ENCODE results near the gene GPR108.
"Not testable (repeated sequence)": the region's sequence is repeated elsewhere in the genome, so short reads cannot be mapped to it uniquely, and the experiment has no call there.

The GPR108 gene

DNA sequence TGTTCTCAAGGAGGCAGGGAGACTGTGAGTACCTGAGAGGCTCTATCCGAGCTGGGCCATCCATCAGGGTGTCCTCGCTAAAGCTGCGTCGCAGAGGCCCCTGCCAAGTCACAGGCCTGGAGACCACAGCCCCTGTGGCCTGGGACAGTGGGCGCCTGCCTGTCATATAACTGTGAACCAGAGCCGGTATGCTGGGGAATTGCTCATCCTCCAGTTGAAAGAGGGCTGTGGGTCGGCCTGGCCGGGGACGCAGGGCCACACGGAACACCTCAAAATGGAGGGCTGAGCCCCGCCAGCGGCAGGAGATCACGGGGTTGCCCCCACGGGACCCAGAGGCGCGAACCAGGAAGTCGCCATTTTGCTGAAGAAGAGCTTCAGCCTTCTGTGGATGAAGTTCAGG, 23.2 kb upstream of the GPR108 start:
- DNase-seq: no peak

DNA sequence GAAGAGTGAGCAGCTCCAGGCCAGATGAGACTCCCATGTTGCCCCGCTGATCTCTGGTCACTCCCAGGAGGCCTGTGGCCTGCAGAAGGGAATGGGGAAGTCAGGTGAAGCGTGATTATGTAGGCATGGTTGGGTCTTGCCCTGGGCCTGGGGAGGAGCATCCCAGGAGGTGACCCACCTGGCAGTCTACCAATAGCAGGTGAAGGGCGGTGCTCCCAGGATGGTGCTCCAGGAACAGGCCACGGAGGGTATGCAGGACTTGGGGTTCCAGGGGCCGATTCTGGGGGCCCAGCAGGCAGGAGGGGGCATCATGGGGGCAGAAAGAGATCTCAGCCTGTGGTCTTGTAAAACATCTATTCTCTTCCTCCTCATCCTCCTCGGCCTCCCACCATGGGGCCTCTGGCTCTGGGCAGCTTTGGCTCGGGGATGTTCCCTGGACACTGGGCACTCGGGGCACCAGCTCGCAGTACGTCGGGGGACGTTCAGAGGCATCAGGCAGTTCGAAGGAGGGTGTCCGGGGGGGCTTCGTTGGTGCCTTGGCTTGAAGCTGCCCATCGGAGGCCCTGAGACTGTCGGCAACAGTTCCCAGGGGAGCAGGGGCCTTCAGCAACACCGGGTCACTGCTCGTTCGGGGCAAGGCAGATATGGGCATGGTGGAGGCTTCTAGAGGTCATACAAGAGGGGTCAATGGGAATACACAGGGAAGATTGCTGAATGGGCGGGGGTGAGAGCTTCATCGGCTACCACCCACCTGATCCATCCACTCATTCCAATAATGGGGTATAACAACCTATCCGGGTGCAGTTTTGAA, 17.5 kb upstream of the GPR108 start:
- no peak for DNase-seq

DNA sequence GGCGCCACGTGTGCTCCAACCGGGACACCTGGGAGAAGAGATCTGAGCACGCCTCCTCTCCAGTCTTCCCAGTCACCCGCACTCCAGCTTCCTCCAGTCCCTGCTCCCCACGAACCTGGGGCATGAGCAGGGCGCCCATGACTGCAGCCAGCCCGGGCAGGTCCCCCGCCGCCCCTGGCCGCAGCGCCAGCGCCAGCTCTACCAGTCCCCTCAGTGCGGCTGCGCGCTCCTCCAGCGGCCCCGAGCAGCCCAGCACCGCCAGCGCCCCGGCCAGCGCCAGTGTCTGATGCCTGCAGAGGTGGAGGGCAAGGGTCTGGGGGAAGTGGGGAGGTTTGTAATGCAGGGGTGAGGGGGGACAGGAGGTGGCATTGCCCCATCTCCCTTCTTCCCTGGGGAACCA, 16.8 kb upstream of the GPR108 start:
- no peak for DNase-seq

- DNase-seq: no peak
Measured at GRCh38 chr19:6753178-6754031, 16.0 kb upstream of the GPR108 start.

DNA sequence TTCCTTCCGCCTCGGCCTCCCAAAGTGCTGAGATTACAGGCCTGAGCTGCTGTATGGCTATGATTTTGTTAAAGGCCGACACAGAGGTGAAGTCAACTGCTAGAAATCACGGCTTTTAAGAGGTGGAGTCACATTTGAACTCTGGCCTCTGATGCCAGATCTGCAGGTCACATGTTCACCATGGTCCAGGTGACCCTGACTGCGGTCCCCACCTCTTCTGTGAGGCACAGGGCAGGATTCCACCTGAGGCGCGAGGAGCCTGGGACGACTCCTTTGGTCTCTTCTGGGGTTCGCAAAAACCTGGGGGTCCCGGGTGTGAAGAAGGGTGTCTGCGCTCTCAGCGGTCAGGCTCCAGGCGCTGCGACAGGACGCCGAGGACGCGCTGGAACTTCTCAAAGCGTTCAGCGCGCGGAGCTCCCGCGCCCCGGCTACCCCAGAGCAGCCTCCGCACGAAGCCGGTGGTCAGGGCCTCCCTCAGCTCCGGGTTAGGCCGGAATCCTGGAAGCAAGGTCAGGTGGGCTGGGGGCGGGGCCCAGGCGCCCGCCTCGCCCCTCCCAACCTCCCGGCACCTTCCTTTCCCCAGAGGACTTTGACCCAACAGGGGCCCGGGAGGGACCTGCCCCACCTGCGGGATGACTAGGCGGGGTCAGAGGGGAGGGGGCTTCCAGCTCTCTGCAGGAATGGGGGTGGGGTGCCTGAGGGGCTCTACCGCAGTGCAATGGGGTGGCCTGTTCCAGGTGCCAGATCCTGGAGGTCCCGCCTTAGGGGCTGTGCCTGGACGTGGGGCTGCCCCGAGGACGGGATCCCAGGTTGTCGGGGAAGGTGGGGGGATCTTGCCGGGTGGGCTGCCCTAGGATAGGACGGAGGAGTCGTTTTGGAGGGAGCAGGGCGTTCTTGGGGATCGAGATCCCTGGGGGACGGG, 15.1 kb upstream of the GPR108 start:
- DNase-seq: no peak

GRCh38 chr19:6751189-6751588, 13.8 kb upstream of the GPR108 start:
- no peak for DNase-seq

- no peak for DNase-seq
Measured at GRCh38 chr19:6750062-6750461, 12.7 kb upstream of the GPR108 start.

GRCh38 chr19:6748543-6748942, 11.2 kb upstream of the GPR108 start:
- DNase-seq: not testable (repeated sequence)

DNA sequence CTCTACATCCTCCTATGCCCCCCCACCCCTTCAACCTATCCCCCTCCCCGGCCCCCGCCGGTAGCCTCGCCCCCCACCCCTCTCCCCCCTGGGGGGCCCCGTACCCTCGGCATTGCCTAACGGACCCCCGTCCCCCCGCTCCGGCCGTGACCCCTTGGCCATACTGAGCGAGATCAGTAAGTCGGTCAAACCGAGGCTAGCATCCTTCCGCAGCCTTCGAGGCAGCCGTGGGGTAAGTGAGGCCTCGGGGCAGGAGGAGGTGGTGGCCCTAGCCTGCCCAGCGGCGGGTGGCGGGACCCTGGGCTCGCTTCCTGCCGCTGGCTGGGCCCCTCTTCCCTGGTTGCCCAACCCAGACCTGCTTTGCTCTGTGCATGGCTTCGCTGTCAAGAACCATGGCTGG, 8.6 kb upstream of the GPR108 start:
- DNase-seq: no peak

GRCh38 chr19:6744381-6745301, 7.3 kb upstream of the GPR108 start:
- DNase-seq: no peak

- DNase-seq: no peak
Measured at GRCh38 chr19:6743714-6744380, 6.5 kb upstream of the GPR108 start.

DNA sequence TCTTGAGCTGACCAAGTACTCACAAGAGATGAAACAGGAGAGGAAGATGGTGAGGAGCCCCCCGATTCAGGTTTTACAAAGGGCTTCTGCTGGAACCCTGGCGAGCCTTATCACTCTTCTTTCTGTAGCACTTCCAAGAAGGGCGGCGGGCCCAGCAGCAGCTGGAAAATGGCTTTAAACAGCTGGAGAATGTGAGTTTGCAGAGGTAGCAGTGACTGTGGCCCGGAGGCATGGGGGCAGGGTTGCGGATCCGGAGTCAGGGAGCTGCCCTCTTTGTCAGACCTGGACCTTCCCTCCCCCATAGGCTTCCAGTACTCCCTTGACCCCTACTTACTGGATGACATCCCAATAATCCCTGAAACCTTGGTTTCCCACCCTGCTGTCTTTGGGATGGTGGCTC, 5.7 kb upstream of the GPR108 start:
- DNase-seq: no peak

GRCh38 chr19:6740589-6741343, 3.4 kb upstream of the GPR108 start:
- DNase-seq: no peak

GRCh38 chr19:6739883-6740588, 2.7 kb upstream of the GPR108 start:
- DNase-seq: no peak

- DNase-seq: no peak
Measured at GRCh38 chr19:6739390-6739882, 2.1 kb upstream of the GPR108 start, which contains the start of gene TRIP10. Gene TRIP10 (plus strand): TSS chr19:6739680. CDS start chr19:6739762, 82 bp downstream.

GRCh38 chr19:6738787-6739389, 1.5 kb upstream of the GPR108 start:
- no peak for DNase-seq

DNA sequence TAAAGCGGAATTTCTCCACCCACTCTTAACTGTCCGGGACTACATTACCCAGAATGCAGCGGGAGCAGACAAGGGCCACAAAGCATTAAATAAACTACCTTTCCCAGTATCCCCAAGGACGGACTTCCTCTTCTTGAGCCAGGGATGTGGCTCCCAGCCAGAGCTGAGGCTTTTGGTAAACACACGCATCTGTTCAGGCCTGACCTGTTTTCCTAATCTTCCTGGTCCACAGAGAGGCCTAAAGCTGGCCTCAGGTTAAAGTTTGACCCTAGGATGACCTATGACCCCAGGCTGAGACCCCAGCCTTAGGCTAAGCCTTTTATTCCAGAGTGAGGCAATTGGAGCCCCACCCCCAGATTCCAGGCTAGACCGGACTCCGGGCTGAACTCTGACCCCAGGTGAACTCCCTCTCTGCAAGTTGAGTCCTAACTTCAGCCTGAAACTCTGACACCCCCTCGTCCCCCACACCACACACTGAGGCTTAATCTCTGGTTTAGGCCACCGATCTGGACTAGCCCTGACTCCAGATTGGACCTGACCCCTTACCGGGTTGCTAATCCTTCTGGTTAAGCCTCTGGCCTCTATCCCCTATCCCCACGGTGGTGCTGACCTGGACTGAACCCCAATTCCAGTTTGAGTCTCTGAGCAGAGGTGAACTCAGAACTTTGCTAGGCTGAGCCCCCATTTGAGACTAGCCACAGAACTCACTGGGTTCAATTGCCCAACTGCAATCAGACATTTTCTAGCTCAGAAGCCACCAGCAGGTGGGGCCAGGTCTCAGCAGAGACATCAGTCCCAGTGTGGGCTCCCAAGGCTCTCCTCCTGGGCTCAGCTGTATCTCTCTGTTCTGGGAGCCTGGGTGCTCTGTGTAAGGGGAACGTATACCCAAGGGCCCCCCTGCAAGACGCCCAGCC, 750 bp upstream of the GPR108 start:
- peak; percentile 51 for DNase-seq

- DNase-seq: no peak
Measured at GRCh38 chr19:6736917-6737283, 480 bp downstream of the GPR108 start.
